Prostate gland (tissue), 2 donors: ENCODE measurements around the gene ACTR1B. TPM values are rescaled to one million over a fixed set of nuclear protein-coding genes. Genes with fewer than 3 reads are reported as not detected.
"Not testable (repeated sequence)": the region's sequence is repeated elsewhere in the genome, so short reads cannot be mapped to it uniquely, and the experiment has no call there.

Experiments used
- DNase-seq: peaks from one replicate; pipeline ENCODE4 v3.0.0-alpha.2; 2019; ENCODE audit warnings: low spot score
- H3K27ac ChIP-seq, 2 donors: fragments of 200-600 bp; sonication (generic); 2 replicates each; pipeline ENCODE4 v1.5.1; 2017 to 2019
- H3K27me3 ChIP-seq: fragments of 200-600 bp; sonication (generic); replicated peaks from 2 replicates; pipeline ENCODE4 v1.5.1; 2019; ENCODE audit not compliant: insufficient read depth
- H3K36me3 ChIP-seq, 2 donors: fragments of 200-600 bp; sonication (generic); 1 replicate in 1 of 2; 2 replicates in 1 of 2; pipeline versions ENCODE4 v1.5.1 to v1.8.1; 2017 to 2019
- H3K4me1 ChIP-seq: fragments of 200-600 bp; sonication (generic); replicated peaks from 2 replicates; pipeline ENCODE4 v1.5.1; 2019
- H3K4me3 ChIP-seq, 2 donors: fragments of 200-600 bp; sonication (generic); 2 replicates each; pipeline ENCODE4 v1.5.1; 2017 to 2019
- H3K9me3 ChIP-seq: fragments of 200-600 bp; sonication (generic); 2 replicates; pipeline ENCODE4 v1.5.1; 2017
- POLR2A ChIP-seq: fragments of 450-650 bp; IDR thresholded peaks from one replicate; pipeline ENCODE4 v1.6.1; 2016; ENCODE audit warnings: antibody characterized with exemption, mild to moderate bottlenecking
- POLR2AphosphoS5 ChIP-seq: sonication (generic); formaldehyde crosslinking; IDR thresholded peaks from one replicate; pipeline ENCODE4 v1.6.1; 2017; ENCODE audit warnings: antibody characterized with exemption
- WGBS: methylation state at CpG from one replicate; pipeline ENCODE4 v1.1.5; 2018; 5-methylcytosine and 5-hydroxymethylcytosine counted together
- intact Hi-C: fragments of 100-400 bp; cut with DNase I; formaldehyde crosslinking; loops from one replicate; pipeline ENCODE4 v1.14.2; 2022
- total RNA-seq, 2 donors: library from RNA; depleted of rRNA; stranded (reverse); fragments of >200 nt; gene quantifications; one replicate each; pipeline ENCODE4 v1.1.0, GENCODE V29; 2016
- TF ChIP-seq, protein P1 (sequence below), 4 experiments: fragments of 200-600 bp in 2 of 4; fragments of 450-650 bp in 2 of 4; sonication (generic) in 2 of 4; IDR thresholded peaks; 1 replicate in 3 of 4; 2 replicates in 1 of 4; pipeline ENCODE4 v1.5.1; 2016 to 2019; ENCODE audit warnings: antibody characterized with exemption in 4 of 4, mild to moderate bottlenecking in 2 of 4, moderate library complexity in 2 of 4

The ACTR1B gene
- total RNA-seq, 2 donors from 2014 or later = 80.5 to 102 TPM

DNA sequence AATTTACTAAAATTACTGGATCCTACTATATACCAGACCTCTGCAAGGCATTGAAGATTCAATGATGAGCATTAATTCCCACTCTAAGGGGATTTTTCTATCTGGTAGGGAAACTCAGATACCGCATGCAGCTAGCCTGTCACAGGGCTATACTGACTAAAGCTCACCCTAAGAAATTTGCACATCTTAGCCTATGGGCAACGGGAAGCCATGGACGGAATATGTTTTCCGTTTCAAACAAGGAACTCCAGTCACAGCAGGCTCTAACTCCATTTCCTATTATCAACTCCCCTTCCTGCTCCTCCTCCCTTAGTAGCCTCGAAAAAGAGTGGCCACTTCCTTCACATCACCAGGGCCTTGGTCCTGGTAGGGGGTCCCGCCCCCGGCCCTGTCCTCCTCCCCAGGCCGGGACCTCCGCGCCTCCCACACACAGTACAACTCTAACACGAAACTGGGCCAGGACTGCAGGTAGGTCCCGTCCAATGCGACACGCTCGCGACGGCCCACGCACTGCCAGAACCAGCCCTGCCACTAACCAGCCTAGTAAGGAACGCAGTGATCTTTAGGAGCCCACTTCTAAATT, 18.6 kb downstream of the ACTR1B start:
- Histone ChIP-seq H3K36me3 (peaks cover 6 to 7% of the 10 kb centered on the region in 2 donors), H3K4me1 (no peaks in the 10 kb centered on the region), H3K27ac (peak overlapping the region; percentile 92 to 95), H3K4me3 (peak overlapping the region; percentile 82 to 96), H3K9me3 (no peaks in the 10 kb centered on the region), H3K27me3 (no peaks in the 10 kb centered on the region)
- intact Hi-C loops = loop anchor here (10.0 kb wide), 1 partner anchor 50 kb away; no protein-coding TSS in a partner anchor
- TF ChIP-seq POLR2AphosphoS5 = no peak
- TF ChIP-seq, protein P1, sequence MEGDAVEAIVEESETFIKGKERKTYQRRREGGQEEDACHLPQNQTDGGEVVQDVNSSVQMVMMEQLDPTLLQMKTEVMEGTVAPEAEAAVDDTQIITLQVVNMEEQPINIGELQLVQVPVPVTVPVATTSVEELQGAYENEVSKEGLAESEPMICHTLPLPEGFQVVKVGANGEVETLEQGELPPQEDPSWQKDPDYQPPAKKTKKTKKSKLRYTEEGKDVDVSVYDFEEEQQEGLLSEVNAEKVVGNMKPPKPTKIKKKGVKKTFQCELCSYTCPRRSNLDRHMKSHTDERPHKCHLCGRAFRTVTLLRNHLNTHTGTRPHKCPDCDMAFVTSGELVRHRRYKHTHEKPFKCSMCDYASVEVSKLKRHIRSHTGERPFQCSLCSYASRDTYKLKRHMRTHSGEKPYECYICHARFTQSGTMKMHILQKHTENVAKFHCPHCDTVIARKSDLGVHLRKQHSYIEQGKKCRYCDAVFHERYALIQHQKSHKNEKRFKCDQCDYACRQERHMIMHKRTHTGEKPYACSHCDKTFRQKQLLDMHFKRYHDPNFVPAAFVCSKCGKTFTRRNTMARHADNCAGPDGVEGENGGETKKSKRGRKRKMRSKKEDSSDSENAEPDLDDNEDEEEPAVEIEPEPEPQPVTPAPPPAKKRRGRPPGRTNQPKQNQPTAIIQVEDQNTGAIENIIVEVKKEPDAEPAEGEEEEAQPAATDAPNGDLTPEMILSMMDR (IDR thresholded peaks at IDR 0.05) = no peak
- TF ChIP-seq POLR2A = no peak
- no peak for DNase-seq
- WGBS = 10% methylated on average over 19 of the region's 19 CpGs

GRCh38 chr2:97644023-97644717, 19.7 kb downstream of the ACTR1B start:
- Histone ChIP-seq H3K27ac (no peak overlapping the region), H3K27me3 (no peaks in the 10 kb centered on the region), H3K9me3 (no peaks in the 10 kb centered on the region), H3K4me1 (no peaks in the 10 kb centered on the region), H3K36me3 (peaks cover 6 to 7% of the 10 kb centered on the region in 2 donors), H3K4me3 (no peak overlapping the region)
- no peak for DNase-seq
- intact Hi-C loops = loop anchor here (10.0 kb wide), 1 partner anchor 51 kb away; no protein-coding TSS in a partner anchor
- TF ChIP-seq, protein P1 (IDR thresholded peaks at IDR 0.05) = no peak
- 96% methylated on average over 4 of the region's 4 CpGs for WGBS

GRCh38 chr2:97626049-97626430, 37.8 kb downstream of the ACTR1B start:
- H3K27me3 ChIP-seq, intact Hi-C loops: not testable (repeated sequence)
- 73% methylated on average over 8 of the region's 8 CpGs for WGBS

GRCh38 chr2:97625354-97626048, 38.3 kb downstream of the ACTR1B start:
- intact Hi-C loops = not testable (repeated sequence)

More at GRCh38 chr2:97626049-97626430, 37.8 kb downstream of the ACTR1B start:
- H3K4me3 ChIP-seq, H3K36me3 ChIP-seq, H3K4me1 ChIP-seq, H3K27ac ChIP-seq, H3K9me3 ChIP-seq, DNase-seq: not testable (repeated sequence)

GRCh38 chr2:97622976-97623375, 40.9 kb downstream of the ACTR1B start:
- H3K27me3 ChIP-seq, H3K9me3 ChIP-seq, DNase-seq, H3K4me1 ChIP-seq, H3K27ac ChIP-seq, H3K36me3 ChIP-seq, H3K4me3 ChIP-seq, intact Hi-C loops: not testable (repeated sequence)

More at GRCh38 chr2:97625354-97626048, 38.3 kb downstream of the ACTR1B start:
- H3K27me3 ChIP-seq, H3K4me1 ChIP-seq, H3K4me3 ChIP-seq, H3K36me3 ChIP-seq, H3K27ac ChIP-seq, H3K9me3 ChIP-seq, DNase-seq: not testable (repeated sequence)
- 50% methylated on average over 1 of the region's 8 CpGs for WGBS

DNA sequence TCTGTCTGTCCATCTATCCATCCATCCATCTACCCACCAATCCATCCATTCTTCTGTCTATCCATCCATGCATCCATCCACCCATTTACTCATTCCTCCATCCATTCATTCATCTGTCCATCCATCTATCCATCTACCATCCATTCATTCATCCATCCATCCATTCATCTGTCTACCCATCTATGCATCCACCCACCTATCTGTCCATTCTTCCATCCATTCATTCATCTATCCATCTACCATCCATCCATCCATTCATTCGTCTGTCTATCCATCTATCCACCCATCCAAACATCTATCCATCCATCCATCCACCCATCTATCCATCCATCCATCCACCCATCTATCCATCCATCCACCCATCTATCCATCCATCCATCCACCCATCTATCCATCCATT, 43.4 kb downstream of the ACTR1B start:
- DNase-seq, H3K4me3 ChIP-seq, H3K4me1 ChIP-seq, H3K9me3 ChIP-seq, H3K27ac ChIP-seq, H3K36me3 ChIP-seq, intact Hi-C loops, H3K27me3 ChIP-seq: not testable (repeated sequence)
- WGBS = 100% methylated on average over 1 of the region's 1 CpG

DNA sequence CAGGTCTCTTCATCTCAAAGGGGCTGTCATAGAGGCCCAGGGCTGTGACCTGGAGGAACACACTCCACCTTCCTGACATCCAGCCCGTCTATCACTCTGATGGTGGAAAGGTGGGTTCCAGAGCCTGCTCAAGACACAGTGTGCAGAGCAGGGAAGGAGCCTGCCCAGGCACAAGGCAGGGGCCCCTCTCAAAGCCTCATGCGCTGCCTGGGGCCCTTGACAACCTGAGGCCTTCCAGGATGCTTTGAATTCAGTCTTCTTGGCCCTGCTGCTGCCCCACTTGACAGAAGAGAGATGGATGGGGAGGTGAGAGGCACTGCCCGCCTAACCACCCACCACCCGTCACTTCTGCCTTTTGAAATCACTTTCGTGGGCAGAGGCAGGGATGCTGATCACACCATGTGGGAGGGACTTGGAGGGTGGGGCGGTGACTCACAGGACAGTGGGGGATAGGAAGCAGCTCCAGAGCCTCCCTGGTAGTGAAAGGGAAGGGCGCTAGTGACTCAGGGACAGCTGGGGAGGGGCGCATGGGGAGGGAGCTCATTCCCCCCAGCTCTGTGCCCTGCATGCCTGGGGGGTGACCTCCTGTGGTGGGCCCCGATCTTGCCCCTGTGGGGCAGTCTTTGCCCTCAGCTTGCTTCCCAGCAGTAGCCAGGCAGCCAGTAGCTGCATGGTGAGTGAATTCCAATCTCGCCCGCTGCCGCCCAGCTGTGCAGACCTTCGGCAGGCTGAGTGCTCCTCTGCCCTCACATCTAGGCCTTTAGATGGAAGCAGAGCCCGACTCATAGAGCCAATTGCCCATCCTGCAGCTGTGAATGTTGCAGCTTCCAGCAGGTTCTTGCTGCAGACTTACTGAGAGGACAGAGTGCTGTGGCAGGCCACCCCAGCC, 44.7 kb downstream of the ACTR1B start:
- H3K27me3 ChIP-seq, intact Hi-C loops, H3K36me3 ChIP-seq, H3K27ac ChIP-seq, H3K9me3 ChIP-seq, DNase-seq, H3K4me1 ChIP-seq, H3K4me3 ChIP-seq: not testable (repeated sequence)
- WGBS = no CpG with 5 or more reads among the region's 14 CpGs
